HL-60 (cell line): ENCODE results near the gene CFL2.

Experiments used
- DNase-seq, 2 experiments: peaks; one replicate each; pipeline ENCODE4 v3.0.0-alpha.2; 2010 to 2020; ENCODE audit warnings: low read depth in 1 of 2, low spot score in 1 of 2
- H3K27ac ChIP-seq: fragments of 250-450 bp; sonication (Bioruptor Pico); replicated peaks from 2 replicates; pipeline ENCODE4 v1.5.1; 2020; ENCODE audit warnings: mild to moderate bottlenecking, moderate library complexity
- H3K27me3 ChIP-seq: fragments of 250-450 bp; sonication (Bioruptor Pico); 2 replicates; pipeline ENCODE4 v1.5.1; 2021; ENCODE audit warnings: mild to moderate bottlenecking, moderate library complexity; ENCODE audit not compliant: insufficient read depth, poor library complexity, severe bottlenecking
- H3K4me3 ChIP-seq: replicated peaks from 2 replicates; pipeline ENCODE4 v1.5.1; 2011; ENCODE audit warnings: mild to moderate bottlenecking, control low read depth, low read length; ENCODE audit not compliant: insufficient read depth
- GABPA ChIP-seq: IDR thresholded peaks from 2 replicates; pipeline ENCODE4 v1.6.1; 2012; ENCODE audit warnings: low read depth
- POLR2AphosphoS5 ChIP-seq: IDR thresholded peaks from 2 replicates; pipeline ENCODE4 v1.6.1; 2012; ENCODE audit warnings: low read depth
- REST ChIP-seq: IDR thresholded peaks from 2 replicates; pipeline ENCODE4 v1.6.1; 2012; ENCODE audit warnings: low read depth; ENCODE audit not compliant: insufficient replicate concordance
- SPI1 ChIP-seq: IDR thresholded peaks from 2 replicates; pipeline ENCODE4 v1.6.1; 2012; ENCODE audit warnings: low read depth, mild to moderate bottlenecking, borderline replicate concordance
- TF ChIP-seq, protein P1 (sequence below): IDR thresholded peaks from one replicate; pipeline ENCODE4 v1.5.1; 2011; ENCODE audit warnings: low read length, control low read depth, inconsistent platforms; ENCODE audit not compliant: insufficient read depth

The CFL2 gene

GRCh38 chr14:34713122-34713680 lies 1.2 kb downstream of the CFL2 start:
- no peak for DNase-seq
- Histone ChIP-seq H3K27me3 (no peaks in the 10 kb centered on the region), H3K27ac (no peak overlapping the region), H3K4me3 (no peak overlapping the region)
- no peak for TF ChIP-seq GABPA
- TF ChIP-seq SPI1: no peak
- TF ChIP-seq POLR2AphosphoS5: no peak
- TF ChIP-seq REST: no peak
- TF ChIP-seq, protein P1, sequence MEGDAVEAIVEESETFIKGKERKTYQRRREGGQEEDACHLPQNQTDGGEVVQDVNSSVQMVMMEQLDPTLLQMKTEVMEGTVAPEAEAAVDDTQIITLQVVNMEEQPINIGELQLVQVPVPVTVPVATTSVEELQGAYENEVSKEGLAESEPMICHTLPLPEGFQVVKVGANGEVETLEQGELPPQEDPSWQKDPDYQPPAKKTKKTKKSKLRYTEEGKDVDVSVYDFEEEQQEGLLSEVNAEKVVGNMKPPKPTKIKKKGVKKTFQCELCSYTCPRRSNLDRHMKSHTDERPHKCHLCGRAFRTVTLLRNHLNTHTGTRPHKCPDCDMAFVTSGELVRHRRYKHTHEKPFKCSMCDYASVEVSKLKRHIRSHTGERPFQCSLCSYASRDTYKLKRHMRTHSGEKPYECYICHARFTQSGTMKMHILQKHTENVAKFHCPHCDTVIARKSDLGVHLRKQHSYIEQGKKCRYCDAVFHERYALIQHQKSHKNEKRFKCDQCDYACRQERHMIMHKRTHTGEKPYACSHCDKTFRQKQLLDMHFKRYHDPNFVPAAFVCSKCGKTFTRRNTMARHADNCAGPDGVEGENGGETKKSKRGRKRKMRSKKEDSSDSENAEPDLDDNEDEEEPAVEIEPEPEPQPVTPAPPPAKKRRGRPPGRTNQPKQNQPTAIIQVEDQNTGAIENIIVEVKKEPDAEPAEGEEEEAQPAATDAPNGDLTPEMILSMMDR: no peak

GRCh38 chr14:34711796-34712712 lies 2.3 kb downstream of the CFL2 start:
- Histone ChIP-seq H3K27me3 (no peaks in the 10 kb centered on the region), H3K4me3 (no peak overlapping the region), H3K27ac (no peak overlapping the region)
- DNase-seq: no peak
- TF ChIP-seq POLR2AphosphoS5 (no peak), GABPA (no peak), REST (no peak), SPI1 (no peak)
- TF ChIP-seq, protein P1: no peak

- no peak for TF ChIP-seq REST
- no peak for TF ChIP-seq GABPA
- no peak for TF ChIP-seq SPI1
- TF ChIP-seq, protein P1: no peak
- no peak for TF ChIP-seq POLR2AphosphoS5
- DNase-seq: no peak
- H3K27ac ChIP-seq: no peak overlapping the region
- H3K27me3 ChIP-seq: no peaks in the 10 kb centered on the region
- no peak overlapping the region for H3K4me3 ChIP-seq
Observed at GRCh38 chr14:34711169-34711568, 3.2 kb downstream of the CFL2 start.
